ENCODE measurements around the gene TAB2.
"Not testable (repeated sequence)": the region's sequence is repeated elsewhere in the genome, so short reads cannot be mapped to it uniquely, and the experiment has no call there.

Gene TAB2

GRCh38 chr6:149306967-149307366, 10.5 kb upstream of the TAB2 start:
- in situ Hi-C loops (cut with HindIII; ENCODE audit: low sequenced_read_pairs) = no loop called here

- in situ Hi-C loops (cut with HindIII; ENCODE audit: low sequenced_read_pairs) = no loop called here
These were observed 6.2 kb upstream of the TAB2 start for GRCh38 chr6:149311293-149311692.

DNA sequence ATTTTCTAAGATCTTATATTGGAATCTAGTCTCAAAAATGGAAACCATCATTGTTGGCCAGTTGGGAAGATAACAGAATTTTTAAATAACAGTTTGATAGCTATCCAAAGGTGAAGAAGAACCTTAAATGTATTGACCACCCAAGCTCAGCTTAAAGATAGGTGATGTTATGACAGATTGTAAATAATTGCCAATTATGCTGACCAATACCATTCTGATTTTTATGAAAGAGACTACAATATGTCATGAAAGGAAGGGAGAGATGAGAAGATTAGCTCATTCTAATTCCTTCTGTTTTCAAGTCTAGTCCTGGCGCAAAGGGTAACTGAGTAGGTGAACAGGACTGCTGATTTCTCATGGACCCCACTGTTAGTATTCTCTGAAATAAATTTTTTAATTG, 5.7 kb upstream of the TAB2 start:
- in situ Hi-C loops (cut with HindIII; ENCODE audit: low sequenced_read_pairs) = no loop called here

DNA sequence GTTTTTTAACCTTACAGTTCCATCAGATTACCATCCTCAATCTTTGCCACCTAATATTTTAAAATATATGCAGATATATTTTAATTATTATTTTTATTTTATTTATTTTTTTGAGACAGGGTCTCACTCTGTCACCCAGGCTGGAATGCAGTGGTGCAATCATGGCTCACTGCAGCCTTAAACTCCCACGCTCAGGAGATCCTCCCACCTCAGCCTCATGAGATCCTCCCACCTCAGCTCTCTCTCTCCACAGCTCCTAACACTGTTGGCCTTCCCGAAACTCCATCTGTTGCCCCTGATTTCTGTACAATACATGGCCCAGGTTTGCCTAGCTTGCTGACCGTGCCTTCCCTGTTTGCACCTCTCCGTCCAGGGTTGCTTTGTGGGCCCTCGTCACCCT, 4.4 kb upstream of the TAB2 start:
- in situ Hi-C loops (cut with HindIII; ENCODE audit: low sequenced_read_pairs) = no loop called here

- in situ Hi-C loops (cut with HindIII; ENCODE audit: low sequenced_read_pairs) = no loop called here
These were observed 3.7 kb upstream of the TAB2 start for GRCh38 chr6:149313861-149314260.

GRCh38 chr6:149314325-149314905, 3.1 kb upstream of the TAB2 start:
- in situ Hi-C loops (cut with HindIII; ENCODE audit: low sequenced_read_pairs) = no loop called here

GRCh38 chr6:149316108-149316727, 1.3 kb upstream of the TAB2 start:
- in situ Hi-C loops (cut with HindIII; ENCODE audit: low sequenced_read_pairs) = no loop called here

DNA sequence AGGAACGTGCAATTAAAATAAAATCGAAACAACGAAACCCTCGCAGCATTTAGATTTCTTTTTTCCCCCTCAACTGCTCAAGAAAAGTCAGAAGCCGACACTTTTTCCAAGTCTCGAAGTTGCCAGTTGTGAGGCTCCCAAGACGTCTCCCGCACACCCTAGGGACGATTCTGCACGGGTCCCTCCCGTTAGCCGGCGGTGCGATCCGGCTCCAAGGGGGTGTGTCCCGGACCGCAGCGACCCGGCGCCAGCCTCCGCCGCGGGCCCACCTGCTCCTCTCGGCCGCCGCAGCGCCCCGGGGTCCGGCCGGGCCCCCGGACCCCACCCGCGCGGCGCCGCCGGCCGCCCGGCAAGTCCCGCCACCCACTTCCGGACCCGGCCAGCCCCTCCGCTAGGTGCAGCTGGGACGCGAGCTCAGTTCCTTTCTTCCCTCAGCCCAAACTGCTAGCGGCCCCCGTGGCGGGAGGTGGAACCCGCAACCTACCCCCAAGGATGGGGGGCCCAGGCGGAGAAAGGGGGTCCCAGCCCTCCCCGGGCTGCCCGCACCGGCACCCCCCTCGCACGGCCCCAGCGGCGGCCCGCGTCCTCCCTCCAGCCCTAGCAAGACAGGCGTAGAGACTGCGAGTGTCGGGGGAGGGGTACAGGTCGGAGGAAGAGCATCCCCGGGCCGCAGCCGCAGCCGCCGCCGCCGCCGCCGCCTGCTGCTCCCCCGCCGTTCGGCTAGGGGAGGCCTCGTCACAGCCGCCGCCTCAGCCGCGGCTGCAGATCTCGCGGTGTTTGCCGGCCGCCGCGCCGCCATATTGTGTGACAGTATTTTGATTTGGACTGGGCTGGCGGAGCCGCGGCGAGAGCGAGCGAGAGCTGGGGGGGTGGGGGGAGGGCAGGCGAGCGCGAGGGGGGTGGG, 520 bp upstream of the TAB2 start:
- in situ Hi-C loops (cut with HindIII; ENCODE audit: low sequenced_read_pairs) = no loop called here

DNA sequence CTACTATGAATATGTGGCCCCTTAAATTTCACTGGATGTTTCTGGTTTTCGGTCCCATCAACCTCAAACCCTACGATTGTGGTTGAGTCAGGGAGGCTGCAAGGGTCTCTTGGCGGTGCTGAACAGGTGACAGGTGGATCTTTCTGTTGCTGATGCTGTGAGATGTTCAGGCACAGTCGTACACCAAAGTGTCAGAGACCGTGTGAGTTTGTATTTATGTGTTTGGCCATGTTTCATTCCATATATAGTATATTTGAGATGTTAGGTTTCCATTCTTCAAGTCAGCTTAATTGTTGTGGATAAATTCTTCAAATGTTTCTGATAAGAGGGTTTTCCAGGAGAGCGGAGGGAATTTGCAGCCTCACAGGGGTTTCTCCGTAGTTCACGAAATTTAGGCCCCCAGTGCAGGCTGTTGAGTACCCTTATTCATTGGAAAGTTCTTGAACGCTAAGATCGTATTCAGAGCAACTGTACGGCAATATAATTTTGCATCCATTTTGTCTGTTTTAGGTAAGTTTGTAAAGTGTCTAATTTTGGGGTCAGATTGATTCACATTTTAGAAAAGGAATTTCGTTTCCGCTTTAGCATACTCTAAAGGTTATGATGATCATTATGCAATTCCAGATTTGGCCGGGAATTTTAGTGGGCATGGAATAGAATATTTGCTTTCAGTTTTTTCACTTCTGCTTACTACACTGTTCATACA, 1.2 kb downstream of the TAB2 start:
- in situ Hi-C loops (cut with HindIII; ENCODE audit: low sequenced_read_pairs) = no loop called here

- in situ Hi-C loops (cut with HindIII; ENCODE audit: low sequenced_read_pairs) = no loop called here
These were observed 1.9 kb downstream of the TAB2 start for GRCh38 chr6:149319422-149319821.

GRCh38 chr6:149320016-149320415, 2.5 kb downstream of the TAB2 start:
- in situ Hi-C loops (cut with HindIII; ENCODE audit: low sequenced_read_pairs) = not testable (repeated sequence)

DNA sequence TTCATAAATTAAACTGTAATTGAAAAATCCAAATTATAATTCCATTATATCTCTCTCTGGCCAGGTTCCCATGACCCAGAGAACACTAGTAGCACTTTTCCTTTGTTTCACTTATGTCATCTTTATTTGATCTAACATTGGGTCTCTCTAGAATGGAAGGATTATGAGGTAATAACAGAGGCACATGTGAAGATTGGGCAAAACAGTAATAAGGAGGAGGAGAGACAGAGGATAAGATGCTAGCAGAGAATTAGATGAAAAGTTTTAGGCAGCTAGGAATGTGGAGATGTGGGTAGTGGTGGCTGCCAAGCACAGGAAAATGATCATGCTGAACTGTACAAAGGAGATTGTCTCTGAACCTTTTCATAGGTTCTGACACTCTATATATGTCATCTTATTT, 3.3 kb downstream of the TAB2 start:
- in situ Hi-C loops (cut with HindIII; ENCODE audit: low sequenced_read_pairs) = no loop called here

GRCh38 chr6:149323353-149323752, 5.8 kb downstream of the TAB2 start:
- in situ Hi-C loops (cut with HindIII; ENCODE audit: low sequenced_read_pairs) = no loop called here

GRCh38 chr6:149323925-149324324, 6.4 kb downstream of the TAB2 start:
- in situ Hi-C loops (cut with HindIII; ENCODE audit: low sequenced_read_pairs) = no loop called here

DNA sequence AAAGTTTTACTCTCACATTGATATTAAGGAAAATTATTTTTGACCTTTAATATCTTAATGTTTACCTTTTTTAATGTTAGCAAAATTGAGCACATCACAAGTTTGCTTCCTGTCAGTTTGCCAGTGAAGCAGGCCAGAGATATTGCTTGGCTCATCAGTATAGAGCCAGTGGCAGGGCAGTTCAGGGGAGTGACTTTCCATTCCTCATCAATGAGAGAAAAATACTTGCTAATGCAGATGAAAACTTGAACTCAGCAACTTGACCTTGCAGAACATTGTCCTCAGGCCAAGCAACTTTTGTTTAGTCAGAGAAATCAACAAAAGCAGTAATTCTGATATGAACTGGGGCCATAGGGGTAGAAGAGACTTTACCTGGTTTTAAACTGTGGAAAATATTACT, 6.9 kb downstream of the TAB2 start:
- in situ Hi-C loops (cut with HindIII; ENCODE audit: low sequenced_read_pairs) = no loop called here

DNA sequence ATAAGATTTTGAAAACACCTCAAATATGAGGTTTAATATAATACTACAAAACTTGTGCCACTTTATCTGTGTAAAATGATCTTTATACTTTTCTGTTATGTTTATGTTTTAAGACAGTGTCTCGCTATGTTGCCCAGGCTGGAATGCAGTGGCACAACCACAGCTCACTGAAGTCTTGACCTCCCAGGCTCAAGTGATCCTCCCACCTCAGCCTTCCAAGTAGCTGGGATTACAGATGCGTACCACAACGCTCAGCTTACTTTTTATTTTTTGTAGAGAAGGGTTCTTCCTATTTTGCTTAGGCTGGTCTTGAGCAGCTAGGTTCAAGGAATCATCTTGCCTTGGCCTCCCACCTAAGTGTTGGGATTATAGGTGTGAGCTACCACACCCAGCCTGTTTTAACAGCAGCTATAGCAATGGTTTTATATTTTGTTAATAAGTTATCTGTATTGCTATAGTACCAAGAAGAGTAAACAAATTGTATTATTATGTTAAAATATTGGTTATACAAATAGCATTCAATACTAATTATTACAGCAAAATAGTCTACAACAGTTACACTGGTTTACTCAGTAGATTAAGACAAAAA, 8.2 kb downstream of the TAB2 start:
- in situ Hi-C loops (cut with HindIII; ENCODE audit: low sequenced_read_pairs) = loop anchor here (25.0 kb wide), 1 partner anchor 238 kb away; no protein-coding TSS in a partner anchor

DNA sequence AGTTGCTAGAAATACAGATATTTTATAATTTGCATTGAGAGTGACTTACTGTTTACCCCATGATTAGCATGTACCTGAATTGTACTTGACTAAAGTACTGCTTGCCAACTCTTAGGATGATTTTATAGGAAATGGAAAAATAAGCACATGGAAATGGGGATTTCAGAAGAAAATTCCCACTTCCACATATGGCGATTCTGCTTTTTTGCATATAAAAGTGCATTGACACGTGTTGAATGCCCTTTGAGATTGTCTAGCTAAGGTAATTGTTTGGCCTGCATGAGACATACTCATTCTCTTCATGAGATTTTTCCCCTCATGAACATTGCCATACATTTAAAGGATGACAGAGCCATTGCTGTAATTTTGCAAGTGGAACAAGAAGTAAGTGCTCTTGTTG, 10.1 kb downstream of the TAB2 start:
- in situ Hi-C loops (cut with HindIII; ENCODE audit: low sequenced_read_pairs) = loop anchor here (25.0 kb wide), 1 partner anchor 240 kb away; no protein-coding TSS in a partner anchor

- in situ Hi-C loops (cut with HindIII; ENCODE audit: low sequenced_read_pairs) = loop anchor here (25.0 kb wide), 1 partner anchor 241 kb away; no protein-coding TSS in a partner anchor
These were observed 10.6 kb downstream of the TAB2 start for GRCh38 chr6:149328083-149328482.

- in situ Hi-C loops (cut with HindIII; ENCODE audit: low sequenced_read_pairs) = loop anchor here (25.0 kb wide), 1 partner anchor 242 kb away; no protein-coding TSS in a partner anchor
These were observed 12.0 kb downstream of the TAB2 start for GRCh38 chr6:149329529-149329928.

GRCh38 chr6:149330133-149330532, 12.6 kb downstream of the TAB2 start:
- in situ Hi-C loops (cut with HindIII; ENCODE audit: low sequenced_read_pairs) = loop anchor here (25.0 kb wide), 1 partner anchor 243 kb away; no protein-coding TSS in a partner anchor
